K562 (cell line): ENCODE results near the gene TMEM139. TPM values are rescaled to one million over a fixed set of nuclear protein-coding genes. Genes with fewer than 3 reads are reported as not detected.

Experiments
- ATF3 ChIP-seq, 2 experiments: fragments of 450-650 bp in 1 of 2; sonication (generic) in 1 of 2; formaldehyde crosslinking in 1 of 2; IDR thresholded peaks in 1 of 2; conservative IDR thresholded peaks in 1 of 2; 2 replicates each; pipeline versions ENCODE4 v1.6.1 to v1.8.1; 2016 to 2023; ENCODE audit warnings: mild to moderate bottlenecking in 2 of 2, moderate library complexity in 2 of 2, inconsistent platforms in 1 of 2, missing genetic modification reagents in 1 of 2
- CHAMP1 ChIP-seq: fragments of 450-650 bp; IDR thresholded peaks from 2 replicates; pipeline ENCODE4 v1.6.1; 2016; ENCODE audit warnings: mild to moderate bottlenecking
- FOXO4 ChIP-seq: fragments of 450-650 bp; formaldehyde crosslinking; IDR thresholded peaks from 2 replicates; pipeline ENCODE4 v1.4.0; 2020; ENCODE audit warnings: mild to moderate bottlenecking, moderate library complexity
- HDAC8 ChIP-seq: fragments of 450-650 bp; IDR thresholded peaks from 2 replicates; pipeline ENCODE4 v1.6.1; 2016; ENCODE audit warnings: mild to moderate bottlenecking, missing genetic modification characterization, moderate library complexity, missing compliant biosample characterization
- HES1 ChIP-seq: fragments of 450-650 bp; IDR thresholded peaks from 2 replicates; pipeline ENCODE4 v1.6.1; 2016; ENCODE audit warnings: low read depth, mild to moderate bottlenecking, moderate library complexity
- JUNB ChIP-seq: fragments of 450-650 bp; formaldehyde crosslinking; conservative IDR thresholded peaks from 2 replicates; pipeline ENCODE4 v1.4.0; 2020; ENCODE audit warnings: mild to moderate bottlenecking
- NCOA4 ChIP-seq: fragments of 450-650 bp; IDR thresholded peaks from 2 replicates; pipeline ENCODE4 v1.6.1; 2018; ENCODE audit warnings: mild to moderate bottlenecking; ENCODE audit not compliant: partially characterized antibody
- SAP30 ChIP-seq: fragments of 200-600 bp; sonication (generic); IDR thresholded peaks from 2 replicates; pipeline ENCODE4 v1.6.1; 2012; ENCODE audit warnings: borderline replicate concordance, low read depth, mild to moderate bottlenecking, moderate library complexity, low read length, control low read depth, inconsistent platforms; ENCODE audit not compliant: insufficient read depth, poor library complexity, severe bottlenecking
- TEAD4 ChIP-seq, 2 experiments: sonication (generic) in 1 of 2; formaldehyde crosslinking in 1 of 2; IDR thresholded peaks; 2 replicates each; pipeline versions ENCODE4 v1.6.1 to v1.8.0; 2012 to 2022; ENCODE audit warnings: borderline replicate concordance in 1 of 2, inconsistent platforms in 1 of 2, low read length in 1 of 2, mild to moderate bottlenecking in 1 of 2, missing genetic modification reagents in 1 of 2
- XRCC3 ChIP-seq: fragments of 450-650 bp; IDR thresholded peaks from 2 replicates; pipeline ENCODE4 v1.6.1; 2017; ENCODE audit warnings: mild to moderate bottlenecking, moderate library complexity
- ZHX1 ChIP-seq: fragments of 150-350 bp; conservative IDR thresholded peaks from 2 replicates; pipeline ENCODE4 v1.6.1; 2014; ENCODE audit warnings: low read length
- ZNF184 ChIP-seq: sonication (generic); formaldehyde crosslinking; IDR thresholded peaks from 2 replicates; pipeline ENCODE4 v1.5.0; 2020; ENCODE audit warnings: missing genetic modification reagents
- ZNF232 ChIP-seq: sonication (generic); formaldehyde crosslinking; IDR thresholded peaks from 2 replicates; pipeline ENCODE4 v1.8.0; 2022; ENCODE audit warnings: mild to moderate bottlenecking, missing genetic modification reagents
- polyA plus RNA-seq, 8 experiments: library from polyadenylated mRNA; depleted of rRNA in 4 of 8; stranded (reverse) in 5 of 8; unstranded in 3 of 8; fragments of >200 nt; fragmentation: Nextera tagmentation in 2 of 8; fragmentation: Illumina TruSeq in 1 of 8; extraction: Ambion mirVana in 2 of 8; extraction: Trizol in 1 of 8; gene quantifications; 2 replicates each; pipeline versions ENCODE4 v1.2.1 to v1.2.3, GENCODE V29; 2011 to 2014; ENCODE audit warnings: inconsistent platforms in 1 of 8, missing spikeins in 1 of 8
- total RNA-seq, 7 experiments: library from RNA; depleted of rRNA in 6 of 7; stranded (reverse); fragments of >200 nt in 6 of 7; fragmentation: Illumina TruSeq in 2 of 7; extraction: Trizol in 2 of 7; gene quantifications; 2 replicates each; pipeline versions ENCODE4 v1.2.1 to v1.2.3, GENCODE V29; 2011 to 2021; ENCODE audit warnings: low replicate concordance in 1 of 7
- TF ChIP-seq, protein P1 (sequence below): sonication (generic); formaldehyde crosslinking; IDR thresholded peaks from 2 replicates; pipeline ENCODE4 v1.8.1; 2023; ENCODE audit warnings: mild to moderate bottlenecking, missing genetic modification reagents

TMEM139 gene
- total and polyA plus RNA-seq, 9 of the 15 experiments (the other 6 are each of a cell fraction or from before 2014, with no cell fraction given), result 0.27 to 1.8 (median 0.79) TPM

DNA sequence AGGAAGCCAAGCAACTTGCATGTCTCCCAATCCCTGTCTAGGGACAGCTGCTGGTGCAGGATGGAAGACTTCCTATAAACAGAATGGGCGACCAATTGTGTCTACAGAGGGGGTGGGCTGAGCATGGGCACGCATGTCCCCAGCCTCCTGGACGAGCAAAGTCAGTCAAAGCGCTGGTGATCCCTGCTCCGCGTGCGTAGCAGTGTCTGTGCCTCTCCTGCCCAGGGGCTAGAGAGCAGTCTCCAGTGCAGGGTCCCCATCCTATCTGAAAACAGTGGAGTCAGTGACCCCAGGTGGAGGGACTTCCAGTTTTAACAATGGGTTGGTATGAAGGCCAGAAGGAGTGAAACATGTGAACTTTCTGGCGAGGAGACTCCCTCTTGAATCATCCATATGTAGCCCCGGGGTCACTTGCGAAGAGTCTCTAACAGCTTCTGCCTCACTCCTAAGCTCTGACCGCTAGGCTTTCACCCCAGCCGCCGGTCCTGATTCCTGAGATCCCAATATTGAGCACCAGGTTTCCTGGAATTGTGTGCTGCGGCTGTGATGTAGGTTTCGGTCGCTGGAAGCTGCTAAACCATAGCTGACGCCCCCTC, 2.7 kb downstream of the TMEM139 start (continued):
- TF ChIP-seq SAP30 (no peak), XRCC3 (no peak), CHAMP1 (peak; percentile 85; the same call in 1 of the 2 replicates), ZHX1 (no peak), ZNF232 (no peak; the same call in 1 of the 2 replicates), JUNB (CRISPR knock-in tag) (no peak), TEAD4 (IDR thresholded peaks at IDR 0.05; ENCODE audit: low read length) (no peak), TEAD4 (CRISPR knock-in tag; IDR thresholded peaks at IDR 0.05; ENCODE audit: borderline replicate concordance) (peak; percentile 75; the same call in 1 of the 2 replicates), ZNF184 (CRISPR knock-in tag) (no peak), HDAC8 (peak; percentile 83; the same call in 1 of the 2 replicates), NCOA4 (no peak), HES1 (no peak), FOXO4 (CRISPR knock-in tag) (no peak), ATF3 (IDR thresholded peaks at IDR 0.05) (0 out of 2 replicates have a peak, but pooled peaks have one; percentile 15), ATF3 (CRISPR knock-in tag; conservative IDR thresholded peaks at IDR 0.05) (no peak)
- TF ChIP-seq, protein P1, sequence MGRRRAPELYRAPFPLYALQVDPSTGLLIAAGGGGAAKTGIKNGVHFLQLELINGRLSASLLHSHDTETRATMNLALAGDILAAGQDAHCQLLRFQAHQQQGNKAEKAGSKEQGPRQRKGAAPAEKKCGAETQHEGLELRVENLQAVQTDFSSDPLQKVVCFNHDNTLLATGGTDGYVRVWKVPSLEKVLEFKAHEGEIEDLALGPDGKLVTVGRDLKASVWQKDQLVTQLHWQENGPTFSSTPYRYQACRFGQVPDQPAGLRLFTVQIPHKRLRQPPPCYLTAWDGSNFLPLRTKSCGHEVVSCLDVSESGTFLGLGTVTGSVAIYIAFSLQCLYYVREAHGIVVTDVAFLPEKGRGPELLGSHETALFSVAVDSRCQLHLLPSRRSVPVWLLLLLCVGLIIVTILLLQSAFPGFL (CRISPR knock-in tag), result 0 out of 2 replicates have a peak, but pooled peaks have one; percentile 73
